ENCODE measurements around the gene TBCEL. TPM values are rescaled to one million over a fixed set of nuclear protein-coding genes. Genes with fewer than 3 reads are reported as not detected.

The TBCEL gene
- total RNA-seq, 4 donors from 2014 or later = 12.1 to 87.5 (median 35.6) TPM

DNA sequence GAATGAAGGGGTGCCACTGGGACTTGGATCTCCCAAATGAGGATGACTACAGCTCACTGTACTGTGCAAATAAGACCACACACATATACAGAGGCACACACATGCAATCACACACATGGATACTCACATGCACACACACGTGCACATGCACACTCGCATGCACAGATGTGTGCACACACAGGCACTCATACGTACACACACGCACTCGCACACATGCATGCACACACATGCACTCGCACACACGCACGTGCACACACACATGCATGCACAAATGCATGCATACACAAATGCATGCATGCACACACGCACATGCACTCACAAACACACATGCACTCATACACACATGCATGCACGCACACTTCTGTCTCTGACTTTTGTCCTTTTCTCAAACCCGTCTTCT, 113.1 kb downstream of the TBCEL start:
- H3K27ac ChIP-seq = no peak overlapping the region
- TF ChIP-seq, protein P1, sequence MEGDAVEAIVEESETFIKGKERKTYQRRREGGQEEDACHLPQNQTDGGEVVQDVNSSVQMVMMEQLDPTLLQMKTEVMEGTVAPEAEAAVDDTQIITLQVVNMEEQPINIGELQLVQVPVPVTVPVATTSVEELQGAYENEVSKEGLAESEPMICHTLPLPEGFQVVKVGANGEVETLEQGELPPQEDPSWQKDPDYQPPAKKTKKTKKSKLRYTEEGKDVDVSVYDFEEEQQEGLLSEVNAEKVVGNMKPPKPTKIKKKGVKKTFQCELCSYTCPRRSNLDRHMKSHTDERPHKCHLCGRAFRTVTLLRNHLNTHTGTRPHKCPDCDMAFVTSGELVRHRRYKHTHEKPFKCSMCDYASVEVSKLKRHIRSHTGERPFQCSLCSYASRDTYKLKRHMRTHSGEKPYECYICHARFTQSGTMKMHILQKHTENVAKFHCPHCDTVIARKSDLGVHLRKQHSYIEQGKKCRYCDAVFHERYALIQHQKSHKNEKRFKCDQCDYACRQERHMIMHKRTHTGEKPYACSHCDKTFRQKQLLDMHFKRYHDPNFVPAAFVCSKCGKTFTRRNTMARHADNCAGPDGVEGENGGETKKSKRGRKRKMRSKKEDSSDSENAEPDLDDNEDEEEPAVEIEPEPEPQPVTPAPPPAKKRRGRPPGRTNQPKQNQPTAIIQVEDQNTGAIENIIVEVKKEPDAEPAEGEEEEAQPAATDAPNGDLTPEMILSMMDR (IDR thresholded peaks at IDR 0.05) = no peak
- TF ChIP-seq POLR2A (IDR thresholded peaks at IDR 0.05) = no peak
- H3K27me3 ChIP-seq = no peaks in the 10 kb centered on the region
- no peak for DNase-seq
- intact Hi-C loops (cut with DNase I; ENCODE audit: low total_unique reads) = no loop called here
- no peak overlapping the region for H3K4me3 ChIP-seq
- no peaks in the 10 kb centered on the region for H3K36me3 ChIP-seq
- no peaks in the 10 kb centered on the region for H3K9me3 ChIP-seq
- no peaks in the 10 kb centered on the region for H3K4me1 ChIP-seq

DNA sequence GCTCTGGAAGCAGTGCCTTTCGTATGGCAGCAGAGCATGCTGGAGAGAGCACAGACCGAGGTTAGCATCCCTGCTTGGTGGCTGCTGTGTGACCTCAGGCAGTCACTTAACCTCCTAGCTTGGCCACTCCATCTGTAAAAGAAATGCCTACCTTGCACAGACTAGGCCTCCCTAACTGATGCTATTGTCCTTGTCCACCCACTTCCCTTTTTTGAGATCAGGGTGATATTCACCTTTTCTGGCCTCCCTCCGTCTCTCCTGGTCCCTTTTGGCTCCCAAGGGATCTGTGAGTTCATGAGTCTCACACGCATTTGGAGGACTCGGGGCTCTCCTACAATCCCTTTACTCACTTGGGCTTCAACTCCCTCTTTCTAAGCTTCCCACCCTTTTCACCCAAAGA, 114.4 kb downstream of the TBCEL start:
- intact Hi-C loops (cut with DNase I; ENCODE audit: low total_unique reads) = no loop called here
- DNase-seq = no peak
- no peak for TF ChIP-seq POLR2A (IDR thresholded peaks at IDR 0.05)
- TF ChIP-seq, protein P1 (IDR thresholded peaks at IDR 0.05) = no peak
- no peaks in the 10 kb centered on the region for H3K36me3 ChIP-seq
- H3K27ac ChIP-seq = no peak overlapping the region
- H3K4me1 ChIP-seq = no peaks in the 10 kb centered on the region
- no peaks in the 10 kb centered on the region for H3K27me3 ChIP-seq
- H3K9me3 ChIP-seq = no peaks in the 10 kb centered on the region
- H3K4me3 ChIP-seq = no peak overlapping the region

DNA sequence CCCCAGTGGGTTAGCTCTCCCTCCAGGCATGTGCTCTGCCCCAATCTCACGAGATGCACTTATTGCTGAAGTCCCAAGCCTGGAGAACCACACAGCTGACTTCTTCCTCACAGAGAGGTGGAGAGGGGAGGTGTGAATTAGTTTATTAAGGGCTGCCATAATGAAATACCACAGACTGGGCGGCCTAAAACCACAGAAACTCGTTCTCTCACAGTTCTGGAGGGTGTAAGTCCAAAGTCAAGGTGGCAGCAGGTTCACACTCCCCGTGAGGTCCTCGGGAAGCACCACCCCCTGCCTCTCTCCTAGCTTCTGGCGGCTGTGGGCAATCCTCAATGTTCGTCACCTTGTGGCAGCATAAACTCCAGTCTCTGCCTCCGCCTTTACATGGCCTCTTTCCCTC, 116.5 kb downstream of the TBCEL start:
- intact Hi-C loops (cut with DNase I; ENCODE audit: low total_unique reads) = no loop called here
- Histone ChIP-seq H3K36me3 (no peaks in the 10 kb centered on the region), H3K4me3 (no peak overlapping the region), H3K9me3 (no peaks in the 10 kb centered on the region), H3K27me3 (no peaks in the 10 kb centered on the region), H3K27ac (no peak overlapping the region), H3K4me1 (no peaks in the 10 kb centered on the region)
- TF ChIP-seq, protein P1 (IDR thresholded peaks at IDR 0.05) = no peak
- TF ChIP-seq POLR2A (IDR thresholded peaks at IDR 0.05) = no peak
- no peak for DNase-seq

Other genes starting within 250 kb of the TBCEL start
- gene TECTA, start 77.1 kb downstream of the TBCEL start, total RNA-seq = 1 to 10 TPM in 2 of 4 donors, under 1 TPM in 1, not detected in 1; under 0.01 to 2.8 (median 1.1) TPM